ENCODE measurements around the gene LRRTM2.

DNA sequence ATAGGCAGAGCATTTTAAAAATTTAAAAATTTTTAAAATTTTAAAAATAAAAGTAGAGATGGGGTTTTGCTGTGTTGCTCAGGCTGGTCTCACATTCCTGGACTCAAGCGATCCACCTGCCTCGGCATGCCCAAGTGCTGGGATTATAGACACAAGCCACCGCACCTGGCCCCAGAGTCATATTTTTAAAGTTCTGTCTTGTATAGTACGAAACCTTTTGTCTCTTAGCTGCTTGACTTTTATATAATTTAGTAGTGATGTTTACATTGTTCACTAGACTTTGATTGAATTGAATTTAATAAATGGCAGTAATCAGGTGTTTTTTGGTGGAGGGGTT lies 31.0 kb downstream of the LRRTM2 start:
- no peak for TF ChIP-seq TARDBP (IDR thresholded peaks at IDR 0.05)
- TF ChIP-seq ARNT (IDR thresholded peaks at IDR 0.05) = no peak
- TF ChIP-seq BHLHE40 (IDR thresholded peaks at IDR 0.05; ENCODE audit: borderline replicate concordance) = no peak
- TF ChIP-seq CTBP1 (IDR thresholded peaks at IDR 0.05; ENCODE audit: borderline replicate concordance) = no peak
